ENCODE data around the gene AMIGO1.

Gene AMIGO1

DNA sequence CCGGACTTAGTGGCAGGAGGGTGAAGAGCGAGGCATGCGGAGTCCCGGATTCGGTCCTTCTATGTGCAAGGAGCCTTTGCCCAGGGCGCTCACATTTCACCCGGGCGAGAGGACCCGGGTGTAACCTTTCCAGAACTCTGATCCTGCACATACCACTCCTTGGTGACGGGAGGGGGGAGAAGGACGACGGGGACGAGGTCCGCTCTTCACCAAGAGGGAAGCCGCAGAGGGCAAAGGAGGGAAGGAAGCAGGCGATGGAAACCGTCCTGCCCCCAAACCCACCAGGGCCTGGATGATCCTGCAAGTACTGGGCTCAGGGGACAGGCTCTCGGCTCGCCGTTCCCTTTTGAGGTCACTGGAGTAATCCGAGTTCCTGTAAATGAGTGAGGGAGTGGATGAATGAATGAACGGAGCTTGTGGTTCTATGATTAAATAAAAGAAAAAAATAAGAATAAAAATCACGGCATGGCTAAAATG, 42.2 kb downstream of the AMIGO1 start:
- Histone ChIP-seq H3K9me3 (ENCODE audit: control insufficient read depth, low read length) (no peaks in the 10 kb centered on the region), H3K9ac (ENCODE audit: low read length) (peak overlapping the region; percentile 82), H3K4me3 (ENCODE audit: low read length) (peak overlapping the region; percentile 93), H3K27me3 (replicated peaks; ENCODE audit: control insufficient read depth, insufficient read depth, low read length) (no peaks in the 10 kb centered on the region), H3K36me3 (ENCODE audit: control insufficient read depth, insufficient read depth, low read length, severe bottlenecking) (peaks cover 6% of the 10 kb centered on the region), H3K4me1 (ENCODE audit: control insufficient read depth, insufficient read depth, low read length) (peaks cover 12% of the 10 kb centered on the region)
- no peak for DNase-seq (ENCODE audit: low read depth)

DNA sequence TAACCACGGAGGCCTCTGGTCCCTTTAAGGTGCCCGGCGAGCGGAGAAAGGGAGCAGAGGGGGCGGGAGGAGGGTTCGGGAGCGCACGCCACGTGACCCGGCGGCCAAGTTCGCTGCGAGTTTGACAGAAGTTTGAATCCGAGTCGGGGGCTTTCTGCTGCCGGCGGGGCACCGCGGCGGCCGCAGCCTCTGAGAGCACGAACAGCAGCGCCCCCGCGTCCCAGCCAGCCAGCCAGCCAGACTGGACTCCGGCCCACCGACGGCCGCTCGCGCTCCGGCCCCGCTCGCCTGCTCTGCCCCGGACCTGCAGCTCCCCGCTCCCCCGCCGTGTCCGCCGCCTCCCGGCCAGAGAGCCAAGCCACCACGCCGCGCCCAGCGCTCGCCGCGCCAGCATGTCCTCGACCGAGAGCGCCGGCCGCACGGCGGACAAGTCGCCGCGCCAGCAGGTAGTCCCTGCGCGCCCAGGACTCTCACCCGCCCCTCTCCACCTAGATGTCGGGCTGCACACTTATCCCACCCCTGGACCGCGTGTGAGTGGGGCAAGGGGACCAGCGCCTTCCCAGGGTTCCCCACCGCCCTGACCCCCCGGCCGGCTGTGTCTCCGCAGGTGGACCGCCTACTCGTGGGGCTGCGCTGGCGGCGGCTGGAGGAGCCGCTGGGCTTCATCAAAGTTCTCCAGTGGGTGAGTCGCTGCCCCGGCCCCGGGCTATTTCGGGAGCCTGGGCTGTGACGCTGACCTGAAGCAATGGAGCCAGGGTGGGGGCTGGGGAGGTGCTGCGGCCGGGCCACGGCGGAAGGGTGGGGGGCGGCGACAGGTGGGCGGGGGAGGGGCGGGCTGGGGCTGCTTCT, 42.9 kb downstream of the AMIGO1 start, which contains the start of gene SYPL2:
Gene SYPL2, plus strand, starts transcription at position 95 of the 849 bp plus-strand sequence. Its CDS starts 298 bp downstream, at position 393.
- H3K4me3 ChIP-seq (ENCODE audit: low read length): peak within 1 kb of the TSS; percentile 93
- peaks cover 6% of the 10 kb centered on the region for H3K36me3 ChIP-seq (ENCODE audit: control insufficient read depth, insufficient read depth, low read length, severe bottlenecking)
- no peaks in the 10 kb centered on the region for H3K27me3 ChIP-seq (replicated peaks; ENCODE audit: control insufficient read depth, insufficient read depth, low read length)
- peak within 1 kb of the TSS; percentile 98 for H3K9ac ChIP-seq (ENCODE audit: low read length)
- H3K4me1 ChIP-seq (ENCODE audit: control insufficient read depth, insufficient read depth, low read length): peaks cover 12% of the 10 kb centered on the region
- H3K9me3 ChIP-seq (ENCODE audit: control insufficient read depth, low read length): no peaks in the 10 kb centered on the region
- DNase-seq (ENCODE audit: low read depth): peak; percentile 61

- no peak for DNase-seq (ENCODE audit: low read depth)
- H3K4me3 ChIP-seq (ENCODE audit: low read length): peak overlapping the region; percentile 93
- no peaks in the 10 kb centered on the region for H3K27me3 ChIP-seq (replicated peaks; ENCODE audit: control insufficient read depth, insufficient read depth, low read length)
Observed at GRCh38 chr1:109466125-109466451, 43.4 kb downstream of the AMIGO1 start.

GRCh38 chr1:109457819-109458218, 51.7 kb downstream of the AMIGO1 start:
- no peaks in the 10 kb centered on the region for H3K36me3 ChIP-seq (ENCODE audit: control insufficient read depth, insufficient read depth, low read length, severe bottlenecking)
- H3K9me3 ChIP-seq (ENCODE audit: control insufficient read depth, low read length): peaks cover 15% of the 10 kb centered on the region
- no peaks in the 10 kb centered on the region for H3K4me1 ChIP-seq (ENCODE audit: control insufficient read depth, insufficient read depth, low read length)
- no peak overlapping the region for H3K9ac ChIP-seq (ENCODE audit: low read length)
- no peak for DNase-seq (ENCODE audit: low read depth)
- no peak overlapping the region for H3K4me3 ChIP-seq (ENCODE audit: low read length)
- H3K27me3 ChIP-seq (replicated peaks; ENCODE audit: control insufficient read depth, insufficient read depth, low read length): no peaks in the 10 kb centered on the region

More at GRCh38 chr1:109466125-109466451, 43.4 kb downstream of the AMIGO1 start:
- H3K9ac ChIP-seq (ENCODE audit: low read length): peak overlapping the region; percentile 98
- H3K9me3 ChIP-seq (ENCODE audit: control insufficient read depth, low read length): no peaks in the 10 kb centered on the region
- H3K36me3 ChIP-seq (ENCODE audit: control insufficient read depth, insufficient read depth, low read length, severe bottlenecking): peaks cover 6% of the 10 kb centered on the region
- peaks cover 12% of the 10 kb centered on the region for H3K4me1 ChIP-seq (ENCODE audit: control insufficient read depth, insufficient read depth, low read length)

GRCh38 chr1:109454497-109455133, 54.9 kb downstream of the AMIGO1 start:
- no peak for DNase-seq (ENCODE audit: low read depth)
- Histone ChIP-seq H3K27me3 (replicated peaks; ENCODE audit: control insufficient read depth, insufficient read depth, low read length) (no peaks in the 10 kb centered on the region), H3K4me1 (ENCODE audit: control insufficient read depth, insufficient read depth, low read length) (no peaks in the 10 kb centered on the region), H3K4me3 (ENCODE audit: low read length) (no peak overlapping the region), H3K9ac (ENCODE audit: low read length) (no peak overlapping the region), H3K9me3 (ENCODE audit: control insufficient read depth, low read length) (peaks cover 15% of the 10 kb centered on the region), H3K36me3 (ENCODE audit: control insufficient read depth, insufficient read depth, low read length, severe bottlenecking) (no peaks in the 10 kb centered on the region)

Data from adipocyte (in vitro differentiated cells).